ENCODE measurements around the gene PDE1A. TPM values are rescaled to one million over a fixed set of nuclear protein-coding genes. Genes with fewer than 3 reads are reported as not detected.

The PDE1A gene
- total RNA-seq, 1 experiment from 2014 or later, result not detected

GRCh38 chr2:182259629-182260150 lies 167.1 kb downstream of the PDE1A start:
- in situ Hi-C loops (cut with HindIII; ENCODE audit: low pct_unique_long_range_greater_than_20kb, low sequenced_read_pairs), result no loop called here
- DNase-seq (ENCODE audit: low read depth, low spot score), result no peak

GRCh38 chr2:182252534-182252933 lies 174.3 kb downstream of the PDE1A start:
- DNase-seq (ENCODE audit: low read depth, low spot score), result no peak
- in situ Hi-C loops (cut with HindIII; ENCODE audit: low pct_unique_long_range_greater_than_20kb, low sequenced_read_pairs), result no loop called here

DNA sequence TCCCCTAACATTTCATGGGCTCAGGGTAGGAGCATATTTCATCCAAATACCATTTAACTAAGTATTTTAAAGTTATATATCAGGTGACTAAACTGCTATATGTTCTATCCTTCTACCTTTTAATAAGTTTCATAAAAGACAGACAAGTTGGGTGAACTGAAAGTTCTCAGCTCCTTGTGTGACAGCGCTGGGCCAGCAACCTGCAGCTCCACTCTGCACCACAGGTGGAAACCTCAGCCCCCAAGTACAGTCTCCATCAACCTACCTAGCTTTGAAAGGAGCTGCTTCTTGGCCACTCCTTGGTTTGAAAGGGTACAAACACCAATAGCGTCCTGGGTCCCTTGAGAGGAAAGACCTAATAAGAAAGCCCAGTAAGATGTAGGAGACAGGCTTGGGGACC lies 177.9 kb downstream of the PDE1A start:
- DNase-seq (ENCODE audit: low read depth, low spot score), result no peak
- in situ Hi-C loops (cut with HindIII; ENCODE audit: low pct_unique_long_range_greater_than_20kb, low sequenced_read_pairs), result no loop called here

DNA sequence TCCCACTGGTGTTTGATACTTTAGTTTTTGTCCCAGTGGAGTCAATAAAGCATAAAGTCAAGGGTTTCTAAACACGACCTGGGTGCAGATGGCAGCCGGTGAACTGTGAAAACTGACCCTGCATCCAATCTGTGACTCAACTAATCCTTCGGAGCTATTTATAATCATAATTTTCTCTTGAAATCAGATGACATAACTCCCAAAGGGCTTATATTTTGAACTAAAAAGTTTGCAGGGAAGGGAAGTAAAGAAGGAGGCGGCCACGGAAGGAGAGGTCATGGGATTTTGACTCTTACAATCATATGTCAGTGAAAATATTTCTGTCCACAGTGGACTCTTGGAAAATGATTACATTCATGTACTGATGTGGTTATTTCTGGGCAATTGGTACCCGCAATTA lies 178.5 kb downstream of the PDE1A start:
- in situ Hi-C loops (cut with HindIII; ENCODE audit: low pct_unique_long_range_greater_than_20kb, low sequenced_read_pairs), result no loop called here
- peak; percentile 53 for DNase-seq (ENCODE audit: low read depth, low spot score)

DNA sequence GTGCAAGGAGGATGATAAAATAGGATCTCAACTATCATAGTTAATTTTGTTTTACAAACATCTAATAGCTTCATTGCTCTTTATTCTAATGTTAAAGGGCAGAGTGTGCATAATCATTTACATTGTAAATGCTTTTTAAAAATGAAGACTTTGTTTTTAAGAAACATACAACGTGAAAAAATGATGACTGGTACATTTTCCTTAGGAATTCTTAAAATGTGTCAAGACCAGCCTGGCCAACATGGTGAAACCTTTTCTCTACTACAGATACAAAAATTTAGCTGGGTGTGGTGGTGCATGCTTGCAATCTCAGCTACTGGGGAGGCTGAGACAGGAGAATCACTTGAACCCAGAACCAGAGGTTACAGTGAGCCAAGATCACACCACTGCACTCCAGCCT lies 179.0 kb downstream of the PDE1A start:
- in situ Hi-C loops (cut with HindIII; ENCODE audit: low pct_unique_long_range_greater_than_20kb, low sequenced_read_pairs), result no loop called here
- DNase-seq (ENCODE audit: low read depth, low spot score), result no peak

- in situ Hi-C loops (cut with HindIII; ENCODE audit: low pct_unique_long_range_greater_than_20kb, low sequenced_read_pairs), result no loop called here
- no peak for DNase-seq (ENCODE audit: low read depth, low spot score)
Observed at GRCh38 chr2:182245963-182246362, 180.9 kb downstream of the PDE1A start.

- in situ Hi-C loops (cut with HindIII; ENCODE audit: low pct_unique_long_range_greater_than_20kb, low sequenced_read_pairs), result no loop called here
Observed at GRCh38 chr2:182242609-182243008, 184.2 kb downstream of the PDE1A start.

GRCh38 chr2:182241936-182242335 lies 184.9 kb downstream of the PDE1A start:
- in situ Hi-C loops (cut with HindIII; ENCODE audit: low pct_unique_long_range_greater_than_20kb, low sequenced_read_pairs), result no loop called here
- no peak for DNase-seq (ENCODE audit: low read depth, low spot score)

More at GRCh38 chr2:182242609-182243008, 184.2 kb downstream of the PDE1A start:
- DNase-seq (ENCODE audit: low read depth, low spot score), result no peak

DNA sequence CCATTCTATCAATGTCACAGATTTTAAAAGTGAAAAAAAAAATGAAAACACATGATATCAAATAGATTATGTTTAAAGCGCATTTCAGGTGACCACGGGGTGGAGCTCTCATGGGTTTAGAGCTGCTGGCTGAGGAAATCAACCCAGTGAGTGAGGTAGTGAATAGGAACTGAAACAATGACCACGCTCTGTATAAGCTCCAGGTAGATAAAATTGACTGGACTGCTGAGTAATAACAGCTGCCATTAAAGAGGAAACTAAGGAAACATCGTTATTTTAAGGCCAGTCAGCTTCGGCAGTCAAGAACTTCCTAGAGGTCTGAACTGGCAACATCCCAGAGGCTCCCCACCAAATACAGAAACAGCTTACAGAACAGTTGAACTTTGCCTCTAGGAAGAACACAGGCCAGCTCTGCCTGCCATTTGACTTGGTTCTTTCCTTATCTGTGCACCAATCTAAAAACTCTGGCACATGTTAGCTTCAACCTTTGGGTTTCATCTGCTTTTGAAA lies 185.9 kb downstream of the PDE1A start:
- in situ Hi-C loops (cut with HindIII; ENCODE audit: low pct_unique_long_range_greater_than_20kb, low sequenced_read_pairs), result no loop called here
- peak; percentile 58 for DNase-seq (ENCODE audit: low read depth, low spot score)

- no peak for DNase-seq (ENCODE audit: low read depth, low spot score)
- in situ Hi-C loops (cut with HindIII; ENCODE audit: low pct_unique_long_range_greater_than_20kb, low sequenced_read_pairs), result no loop called here
Observed at GRCh38 chr2:182230561-182230960, 196.3 kb downstream of the PDE1A start.

- in situ Hi-C loops (cut with HindIII; ENCODE audit: low pct_unique_long_range_greater_than_20kb, low sequenced_read_pairs), result no loop called here
- no peak for DNase-seq (ENCODE audit: low read depth, low spot score)
Observed at GRCh38 chr2:182229297-182229696, 197.5 kb downstream of the PDE1A start.

DNA sequence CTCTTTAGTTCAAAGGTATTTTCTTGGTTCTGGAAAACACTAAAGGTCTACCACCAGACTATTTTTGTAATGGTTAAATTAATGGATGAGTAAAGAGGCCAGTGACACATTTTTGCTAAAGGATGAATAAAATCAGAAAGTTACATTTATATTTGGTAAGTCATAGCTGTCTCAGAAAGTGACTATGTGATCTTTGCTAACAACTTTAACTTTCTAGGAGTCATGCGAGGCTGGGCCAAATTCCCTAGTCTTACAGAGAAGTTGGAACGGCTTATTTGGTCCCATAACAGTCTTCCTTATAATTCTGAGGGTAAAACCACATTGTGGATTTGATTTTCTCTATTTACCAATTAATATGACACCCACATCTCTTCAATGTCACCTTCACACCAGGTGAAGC lies 198.1 kb downstream of the PDE1A start:
- in situ Hi-C loops (cut with HindIII; ENCODE audit: low pct_unique_long_range_greater_than_20kb, low sequenced_read_pairs), result no loop called here
- DNase-seq (ENCODE audit: low read depth, low spot score), result no peak

GRCh38 chr2:182228073-182228473 lies 198.8 kb downstream of the PDE1A start:
- in situ Hi-C loops (cut with HindIII; ENCODE audit: low pct_unique_long_range_greater_than_20kb, low sequenced_read_pairs), result no loop called here
- no peak for DNase-seq (ENCODE audit: low read depth, low spot score)

DNA sequence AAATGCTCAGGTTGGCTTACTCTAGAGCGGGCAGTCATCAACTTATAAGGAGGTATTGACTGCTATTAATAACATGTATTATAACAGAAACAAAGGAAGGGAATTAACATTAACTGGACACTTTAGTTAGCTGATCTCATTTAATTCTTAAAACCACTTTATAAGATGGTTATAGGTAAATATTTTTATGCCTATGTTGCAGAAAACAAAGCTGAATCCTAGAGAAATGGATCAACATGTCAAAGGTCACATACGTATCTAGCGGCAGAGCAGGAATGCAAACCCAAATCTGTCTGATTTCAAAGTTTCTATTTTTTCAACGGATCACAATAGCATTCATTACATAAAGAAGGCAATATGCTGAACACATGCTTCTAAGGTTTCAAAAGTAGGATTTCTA lies 200.0 kb downstream of the PDE1A start:
- no peak for DNase-seq (ENCODE audit: low read depth, low spot score)
- in situ Hi-C loops (cut with HindIII; ENCODE audit: low pct_unique_long_range_greater_than_20kb, low sequenced_read_pairs), result no loop called here

- in situ Hi-C loops (cut with HindIII; ENCODE audit: low pct_unique_long_range_greater_than_20kb, low sequenced_read_pairs), result no loop called here
Observed at GRCh38 chr2:182224669-182225068, 202.2 kb downstream of the PDE1A start.

GRCh38 chr2:182220998-182221397 lies 205.8 kb downstream of the PDE1A start:
- no peak for DNase-seq (ENCODE audit: low read depth, low spot score)
- in situ Hi-C loops (cut with HindIII; ENCODE audit: low pct_unique_long_range_greater_than_20kb, low sequenced_read_pairs), result no loop called here

More at GRCh38 chr2:182224669-182225068, 202.2 kb downstream of the PDE1A start:
- no peak for DNase-seq (ENCODE audit: low read depth, low spot score)

GRCh38 chr2:182220335-182220734 lies 206.5 kb downstream of the PDE1A start:
- in situ Hi-C loops (cut with HindIII; ENCODE audit: low pct_unique_long_range_greater_than_20kb, low sequenced_read_pairs), result no loop called here
- no peak for DNase-seq (ENCODE audit: low read depth, low spot score)

GRCh38 chr2:182210669-182211068 lies 216.2 kb downstream of the PDE1A start:
- no peak for DNase-seq (ENCODE audit: low read depth, low spot score)
- in situ Hi-C loops (cut with HindIII; ENCODE audit: low pct_unique_long_range_greater_than_20kb, low sequenced_read_pairs), result no loop called here

DNA sequence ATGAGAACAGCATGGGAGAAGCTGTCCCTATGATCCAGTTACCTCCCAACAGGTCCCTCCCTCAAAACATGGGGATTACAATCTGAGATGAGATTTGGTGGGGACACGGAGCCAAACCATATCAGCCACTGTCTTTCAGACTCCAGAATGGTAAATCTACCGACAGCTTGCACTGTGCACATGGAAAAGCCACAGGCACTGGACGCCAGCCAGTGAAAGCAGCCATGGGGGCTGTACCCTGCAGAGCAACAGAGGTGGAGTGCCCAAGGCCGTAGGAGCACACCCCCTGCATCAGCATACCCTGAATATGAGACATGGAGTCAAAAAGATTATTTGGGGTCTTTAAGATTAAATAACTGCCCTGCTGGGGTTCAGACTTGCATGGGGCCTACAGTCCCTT lies 218.4 kb downstream of the PDE1A start:
- no peak for DNase-seq (ENCODE audit: low read depth, low spot score)
- in situ Hi-C loops (cut with HindIII; ENCODE audit: low pct_unique_long_range_greater_than_20kb, low sequenced_read_pairs), result no loop called here

All from SK-MEL-5 (cell line).